ENCODE data around the gene ZNF740.

GRCh38 chr12:53211476-53212381 is 31.2 kb downstream of the ZNF740 start:
- TF ChIP-seq CTCF (conservative IDR thresholded peaks at IDR 0.05) (no peak; the same call in none of the 2 replicates), ZFX (IDR thresholded peaks at IDR 0.05) (no peak)

All from C4-2B (cell line).